Vagina (tissue), 2 donors: ENCODE measurements around the gene DNAH6. TPM values are rescaled to one million over a fixed set of nuclear protein-coding genes. Genes with fewer than 3 reads are reported as not detected.

Source experiments
- DNase-seq, 2 donors: peaks; one replicate each; pipeline ENCODE4 v3.0.0-alpha.2; 2017; ENCODE audit errors: extremely low spot score in 2 of 2
- H3K27ac ChIP-seq: fragments of 200-600 bp; sonication (generic); one replicate; pipeline ENCODE4 v1.5.1; 2019
- H3K27me3 ChIP-seq: fragments of 200-600 bp; sonication (generic); one replicate; pipeline ENCODE4 v1.5.1; 2019
- H3K36me3 ChIP-seq, 2 donors: fragments of 200-600 bp; sonication (generic); one replicate each; pipeline ENCODE4 v1.5.1; 2017 to 2019
- H3K4me1 ChIP-seq: fragments of 200-600 bp; sonication (generic); one replicate; pipeline ENCODE4 v1.5.1; 2019
- H3K4me3 ChIP-seq, 2 donors: fragments of 200-600 bp; sonication (generic); 1 replicate in 1 of 2; 2 replicates in 1 of 2; pipeline ENCODE4 v1.5.1; 2016 to 2019
- H3K9me3 ChIP-seq: fragments of 200-600 bp; sonication (generic); one replicate; pipeline ENCODE4 v1.5.1; 2019
- POLR2A ChIP-seq, 2 donors: fragments of 450-650 bp; IDR thresholded peaks; one replicate each; pipeline ENCODE4 v1.6.1; 2017; ENCODE audit warnings: antibody characterized with exemption in 2 of 2, mild to moderate bottlenecking in 2 of 2, moderate library complexity in 2 of 2
- POLR2AphosphoS5 ChIP-seq, 2 donors: sonication (generic); formaldehyde crosslinking; IDR thresholded peaks; one replicate each; pipeline ENCODE4 v1.9.0; 2017; ENCODE audit warnings: antibody characterized with exemption in 2 of 2, mild to moderate bottlenecking in 2 of 2, low read depth in 1 of 2; ENCODE audit not compliant: insufficient read depth in 1 of 2
- intact Hi-C: fragments of 100-400 bp; cut with DNase I; formaldehyde crosslinking; loops from one replicate; pipeline ENCODE4 v1.15.1; 2023
- total RNA-seq: library from RNA; depleted of rRNA; stranded (reverse); fragments of >200 nt; gene quantifications from one replicate; pipeline ENCODE4 v1.2.3, GENCODE V29; 2016
- TF ChIP-seq, protein P1 (sequence below), 3 experiments: fragments of 450-650 bp in 2 of 3; fragments of 200-600 bp in 1 of 3; sonication (generic) in 1 of 3; IDR thresholded peaks; one replicate each; pipeline ENCODE4 v1.5.1; 2017 to 2019; ENCODE audit warnings: antibody characterized with exemption in 3 of 3, mild to moderate bottlenecking in 2 of 3, moderate library complexity in 2 of 3

The DNAH6 gene
- total RNA-seq, 1 donor from 2014 or later = 0.49 TPM

GRCh38 chr2:84717302-84717701 lies 201.0 kb downstream of the DNAH6 start:
- Histone ChIP-seq H3K4me1 (no peaks in the 10 kb centered on the region), H3K9me3 (no peaks in the 10 kb centered on the region), H3K27ac (no peak overlapping the region), H3K4me3 (no peak overlapping the region), H3K36me3 (no peaks in the 10 kb centered on the region), H3K27me3 (no peaks in the 10 kb centered on the region)
- intact Hi-C loops = no loop called here
- TF ChIP-seq, protein P1, sequence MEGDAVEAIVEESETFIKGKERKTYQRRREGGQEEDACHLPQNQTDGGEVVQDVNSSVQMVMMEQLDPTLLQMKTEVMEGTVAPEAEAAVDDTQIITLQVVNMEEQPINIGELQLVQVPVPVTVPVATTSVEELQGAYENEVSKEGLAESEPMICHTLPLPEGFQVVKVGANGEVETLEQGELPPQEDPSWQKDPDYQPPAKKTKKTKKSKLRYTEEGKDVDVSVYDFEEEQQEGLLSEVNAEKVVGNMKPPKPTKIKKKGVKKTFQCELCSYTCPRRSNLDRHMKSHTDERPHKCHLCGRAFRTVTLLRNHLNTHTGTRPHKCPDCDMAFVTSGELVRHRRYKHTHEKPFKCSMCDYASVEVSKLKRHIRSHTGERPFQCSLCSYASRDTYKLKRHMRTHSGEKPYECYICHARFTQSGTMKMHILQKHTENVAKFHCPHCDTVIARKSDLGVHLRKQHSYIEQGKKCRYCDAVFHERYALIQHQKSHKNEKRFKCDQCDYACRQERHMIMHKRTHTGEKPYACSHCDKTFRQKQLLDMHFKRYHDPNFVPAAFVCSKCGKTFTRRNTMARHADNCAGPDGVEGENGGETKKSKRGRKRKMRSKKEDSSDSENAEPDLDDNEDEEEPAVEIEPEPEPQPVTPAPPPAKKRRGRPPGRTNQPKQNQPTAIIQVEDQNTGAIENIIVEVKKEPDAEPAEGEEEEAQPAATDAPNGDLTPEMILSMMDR (IDR thresholded peaks at IDR 0.05) = no peak
- TF ChIP-seq POLR2A (IDR thresholded peaks at IDR 0.05) (no peak), POLR2AphosphoS5 (IDR thresholded peaks at IDR 0.05; ENCODE audit: insufficient read depth in 1 of 2, low read depth in 1 of 2) (no peak)
- no peak for DNase-seq

- no peaks in the 10 kb centered on the region for H3K9me3 ChIP-seq
- intact Hi-C loops = no loop called here
- TF ChIP-seq POLR2A (IDR thresholded peaks at IDR 0.05) (no peak), POLR2AphosphoS5 (IDR thresholded peaks at IDR 0.05; ENCODE audit: insufficient read depth in 1 of 2, low read depth in 1 of 2) (no peak)
- TF ChIP-seq, protein P1 (IDR thresholded peaks at IDR 0.05) = no peak
- H3K27ac ChIP-seq = no peak overlapping the region
- H3K4me1 ChIP-seq = no peaks in the 10 kb centered on the region
- no peak overlapping the region for H3K4me3 ChIP-seq
- no peaks in the 10 kb centered on the region for H3K36me3 ChIP-seq
- no peak for DNase-seq
- H3K27me3 ChIP-seq = no peaks in the 10 kb centered on the region
These were observed 203.1 kb downstream of the DNAH6 start for GRCh38 chr2:84719434-84719833.

GRCh38 chr2:84723831-84724230 lies 207.5 kb downstream of the DNAH6 start:
- H3K4me1 ChIP-seq = no peaks in the 10 kb centered on the region
- TF ChIP-seq, protein P1 (IDR thresholded peaks at IDR 0.05) = no peak
- TF ChIP-seq POLR2A (IDR thresholded peaks at IDR 0.05) = no peak
- no peak for TF ChIP-seq POLR2AphosphoS5 (IDR thresholded peaks at IDR 0.05; ENCODE audit: insufficient read depth in 1 of 2, low read depth in 1 of 2)
- no peak for DNase-seq

DNA sequence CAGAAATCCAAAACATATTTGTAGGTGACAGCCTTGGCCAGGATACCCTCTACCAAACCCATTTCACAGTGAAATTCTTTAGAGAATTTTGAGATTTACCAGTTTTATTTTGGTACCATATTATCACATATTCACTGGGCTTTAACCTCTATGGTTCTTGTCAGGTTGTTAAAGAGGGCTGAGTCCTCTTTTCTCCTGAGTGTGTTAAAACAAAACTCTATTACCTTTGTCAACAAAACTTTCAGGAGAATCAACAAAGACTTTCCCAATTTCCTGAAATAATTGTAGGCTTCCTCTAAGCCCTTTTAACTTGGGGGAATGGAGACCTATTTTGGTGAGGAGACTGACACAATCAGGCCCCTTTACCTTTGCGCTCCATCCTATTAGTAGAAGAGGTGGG lies 209.4 kb downstream of the DNAH6 start:
- Histone ChIP-seq H3K4me3 (no peak overlapping the region), H3K27me3 (no peaks in the 10 kb centered on the region), H3K4me1 (no peaks in the 10 kb centered on the region), H3K9me3 (no peaks in the 10 kb centered on the region), H3K36me3 (no peaks in the 10 kb centered on the region), H3K27ac (no peak overlapping the region)
- intact Hi-C loops = no loop called here
- no peak for DNase-seq
- TF ChIP-seq POLR2AphosphoS5 (IDR thresholded peaks at IDR 0.05; ENCODE audit: insufficient read depth in 1 of 2, low read depth in 1 of 2) (no peak), POLR2A (IDR thresholded peaks at IDR 0.05) (no peak)
- TF ChIP-seq, protein P1 (IDR thresholded peaks at IDR 0.05) = no peak

More at GRCh38 chr2:84723831-84724230, 207.5 kb downstream of the DNAH6 start:
- no peaks in the 10 kb centered on the region for H3K9me3 ChIP-seq
- H3K4me3 ChIP-seq = no peak overlapping the region
- H3K36me3 ChIP-seq = no peaks in the 10 kb centered on the region
- H3K27me3 ChIP-seq = no peaks in the 10 kb centered on the region
- intact Hi-C loops = no loop called here
- H3K27ac ChIP-seq = no peak overlapping the region

GRCh38 chr2:84727315-84727714 lies 211.0 kb downstream of the DNAH6 start:
- Histone ChIP-seq H3K4me1 (no peaks in the 10 kb centered on the region), H3K36me3 (no peaks in the 10 kb centered on the region), H3K27ac (no peak overlapping the region), H3K4me3 (no peak overlapping the region), H3K9me3 (no peaks in the 10 kb centered on the region), H3K27me3 (no peaks in the 10 kb centered on the region)
- intact Hi-C loops = no loop called here
- DNase-seq = no peak
- TF ChIP-seq POLR2A (IDR thresholded peaks at IDR 0.05) (no peak), POLR2AphosphoS5 (IDR thresholded peaks at IDR 0.05; ENCODE audit: insufficient read depth in 1 of 2, low read depth in 1 of 2) (no peak)
- TF ChIP-seq, protein P1 (IDR thresholded peaks at IDR 0.05) = no peak
